Measurements from ENCODE around the gene CATSPER3. TPM values are rescaled to one million over a fixed set of nuclear protein-coding genes. Genes with fewer than 3 reads are reported as not detected.

Gene CATSPER3
- total and polyA plus RNA-seq, 3 donors from 2014 or later = 11.8 to 56.6 (median 21.7) TPM

GRCh38 chr5:135036405-135036804, 68.7 kb downstream of the CATSPER3 start:
- no peaks in the 10 kb centered on the region for H3K27me3 ChIP-seq
- no peaks in the 10 kb centered on the region for H3K36me3 ChIP-seq (ENCODE audit: low read depth, missing control alignments)
- no peak for TF ChIP-seq POLR2A (IDR thresholded peaks at IDR 0.05)
- TF ChIP-seq CTCF (IDR thresholded peaks at IDR 0.05) = no peak
- no peak overlapping the region for H3K4me3 ChIP-seq
- 78 to 86% methylated on average over 4 of the region's 4 CpGs for WGBS, 2 donors
- peaks cover 6% of the 10 kb centered on the region for H3K4me1 ChIP-seq
- DNase-seq = no peak
- no peaks in the 10 kb centered on the region for H3K9me3 ChIP-seq
- intact Hi-C loops (cut with DNase I; ENCODE audit: low total_unique reads) = no loop called here
- no peak overlapping the region for H3K27ac ChIP-seq

GRCh38 chr5:135037519-135038204, 70.0 kb downstream of the CATSPER3 start:
- no peaks in the 10 kb centered on the region for H3K9me3 ChIP-seq
- no peaks in the 10 kb centered on the region for H3K36me3 ChIP-seq (ENCODE audit: low read depth, missing control alignments)
- intact Hi-C loops (cut with DNase I; ENCODE audit: low total_unique reads) = no loop called here
- H3K27ac ChIP-seq = no peak overlapping the region
- TF ChIP-seq POLR2A (IDR thresholded peaks at IDR 0.05) = no peak
- TF ChIP-seq CTCF (IDR thresholded peaks at IDR 0.05) = no peak
- peaks cover 6% of the 10 kb centered on the region for H3K4me1 ChIP-seq
- no peaks in the 10 kb centered on the region for H3K27me3 ChIP-seq
- DNase-seq = no peak
- WGBS, 2 donors = 42 to 45% methylated on average over 9 to 11 of the region's 11 CpGs
- H3K4me3 ChIP-seq = no peak overlapping the region

GRCh38 chr5:135038205-135038812, 70.6 kb downstream of the CATSPER3 start:
- TF ChIP-seq CTCF (IDR thresholded peaks at IDR 0.05) (no peak), POLR2A (IDR thresholded peaks at IDR 0.05) (no peak)
- no peaks in the 10 kb centered on the region for H3K27me3 ChIP-seq
- no peak overlapping the region for H3K4me3 ChIP-seq
- no peaks in the 10 kb centered on the region for H3K36me3 ChIP-seq (ENCODE audit: low read depth, missing control alignments)
- DNase-seq = no peak
- WGBS, 2 donors = 14 to 18% methylated on average over 18 to 20 of the region's 20 CpGs
- H3K9me3 ChIP-seq = no peaks in the 10 kb centered on the region
- H3K27ac ChIP-seq = no peak overlapping the region
- H3K4me1 ChIP-seq = peaks cover 6% of the 10 kb centered on the region
- intact Hi-C loops (cut with DNase I; ENCODE audit: low total_unique reads) = no loop called here

- TF ChIP-seq CTCF (IDR thresholded peaks at IDR 0.05) = no peak
- TF ChIP-seq POLR2A (IDR thresholded peaks at IDR 0.05) = no peak
- Histone ChIP-seq H3K27me3 (no peaks in the 10 kb centered on the region), H3K4me3 (peak overlapping the region; percentile 16 to 41), H3K9me3 (no peaks in the 10 kb centered on the region), H3K36me3 (ENCODE audit: low read depth, missing control alignments) (no peaks in the 10 kb centered on the region), H3K27ac (no peak overlapping the region), H3K4me1 (peaks cover 6% of the 10 kb centered on the region)
- no peak for DNase-seq
- whole genome bisulfite sequencing, 2 donors = 4 to 9% methylated on average over 40 to 41 of the region's 42 CpGs
- intact Hi-C loops (cut with DNase I; ENCODE audit: low total_unique reads) = no loop called here
These were observed 71.1 kb downstream of the CATSPER3 start for GRCh38 chr5:135038813-135039270.
